Effector CD8-positive, alpha-beta T cell (primary cell): ENCODE data around the gene GRID1.

Experiments
- DNase-seq: peaks from one replicate; lab custom pipeline; 2025; lab: John Stamatoyannopoulos, UW

Gene GRID1

GRCh38 chr10:86266446-86267242 is 100.0 kb downstream of the GRID1 start:
- no peak for DNase-seq

- no peak for DNase-seq
Measured at GRCh38 chr10:86265895-86266259, 100.7 kb downstream of the GRID1 start.

GRCh38 chr10:86265236-86265894 is 101.2 kb downstream of the GRID1 start:
- no peak for DNase-seq

- DNase-seq = no peak
Measured at GRCh38 chr10:86264481-86265231, 101.9 kb downstream of the GRID1 start.

GRCh38 chr10:86263907-86264306 is 102.7 kb downstream of the GRID1 start:
- DNase-seq = no peak

GRCh38 chr10:86263209-86263608 is 103.4 kb downstream of the GRID1 start:
- DNase-seq = no peak

- no peak for DNase-seq
Measured at GRCh38 chr10:86262688-86263181, 103.9 kb downstream of the GRID1 start.

GRCh38 chr10:86261941-86262687 is 104.5 kb downstream of the GRID1 start:
- DNase-seq = no peak

- DNase-seq = no peak
Measured at GRCh38 chr10:86261470-86261869, 105.1 kb downstream of the GRID1 start.

GRCh38 chr10:86260564-86260963 is 106.0 kb downstream of the GRID1 start:
- DNase-seq = no peak

GRCh38 chr10:86259901-86260562 is 106.6 kb downstream of the GRID1 start:
- DNase-seq = no peak

GRCh38 chr10:86258941-86259340 is 107.7 kb downstream of the GRID1 start:
- DNase-seq = no peak

GRCh38 chr10:86258499-86258898 is 108.1 kb downstream of the GRID1 start:
- no peak for DNase-seq

GRCh38 chr10:86257683-86258082 is 108.9 kb downstream of the GRID1 start:
- no peak for DNase-seq

GRCh38 chr10:86256690-86257315 is 109.8 kb downstream of the GRID1 start:
- DNase-seq = no peak

- DNase-seq = no peak
Measured at GRCh38 chr10:86255405-86256251, 111.0 kb downstream of the GRID1 start.

- no peak for DNase-seq
Measured at GRCh38 chr10:86254526-86255174, 111.9 kb downstream of the GRID1 start.

GRCh38 chr10:86254081-86254480 is 112.5 kb downstream of the GRID1 start:
- no peak for DNase-seq
